Middle frontal gyrus (tissue), 1 donor: ENCODE measurements around the gene FOXP3.

Source experiments
- DNase-seq: peaks from one replicate; pipeline ENCODE4 v3.0.0-alpha.2; 2015; ENCODE audit warnings: low spot score; ENCODE audit errors: extremely low spot score

Gene FOXP3

GRCh38 chrX:49276207-49276606 is 11.7 kb upstream of the FOXP3 start:
- DNase-seq: no peak

- DNase-seq: no peak
Observed at GRCh38 chrX:49273181-49273727, 8.7 kb upstream of the FOXP3 start.

- DNase-seq: no peak
Observed at GRCh38 chrX:49272421-49272820, 7.9 kb upstream of the FOXP3 start.

- no peak for DNase-seq
Observed at GRCh38 chrX:49271341-49271740, 6.8 kb upstream of the FOXP3 start.

- DNase-seq: no peak
Observed at GRCh38 chrX:49270249-49270921, 5.9 kb upstream of the FOXP3 start.

GRCh38 chrX:49269767-49270248 is 5.3 kb upstream of the FOXP3 start, which contains the start of gene PPP1R3F:
Gene PPP1R3F, plus strand, starts transcription at chrX:49269793. Its CDS starts 77 bp downstream, at chrX:49269870.
- DNase-seq: no peak

GRCh38 chrX:49269010-49269766 is 4.7 kb upstream of the FOXP3 start:
- peak; percentile 90 for DNase-seq

GRCh38 chrX:49268702-49269009 is 4.1 kb upstream of the FOXP3 start:
- no peak for DNase-seq

- DNase-seq: no peak
Observed at GRCh38 chrX:49266523-49267445, 2.3 kb upstream of the FOXP3 start.

GRCh38 chrX:49263631-49264030 is 879 bp downstream of the FOXP3 start:
- DNase-seq: no peak

- no peak for DNase-seq
Observed at GRCh38 chrX:49262603-49263002, 1.9 kb downstream of the FOXP3 start.

- DNase-seq: no peak
Observed at GRCh38 chrX:49260221-49260985, 4.1 kb downstream of the FOXP3 start.

- no peak for DNase-seq
Observed at GRCh38 chrX:49258749-49259124, 5.8 kb downstream of the FOXP3 start.

GRCh38 chrX:49257846-49258748 is 6.4 kb downstream of the FOXP3 start:
- no peak for DNase-seq

- no peak for DNase-seq
Observed at GRCh38 chrX:49257074-49257790, 7.3 kb downstream of the FOXP3 start.

- no peak for DNase-seq
Observed at GRCh38 chrX:49256268-49256995, 8.1 kb downstream of the FOXP3 start.

GRCh38 chrX:49254639-49255038 is 9.9 kb downstream of the FOXP3 start:
- no peak for DNase-seq

GRCh38 chrX:49251325-49251724 is 13.2 kb downstream of the FOXP3 start:
- DNase-seq: no peak
